T-helper 2 cell treated with Interferon-gamma antibody and Interleukin-4, amounts not matched to agents 5 μg/mL and 100 μg/mL, for 36 hours (primary cell): ENCODE data around the gene LETMD1.

Experiments used
- DNase-seq: peaks from one replicate; pipeline ENCODE4 v3.0.0; 2021; ENCODE audit warnings: low spot score
- H3K27ac Mint-ChIP-seq: one replicate; pipeline ENCODE4 v1.8.0; 2021; ENCODE audit warnings: mild to moderate bottlenecking, mixed read lengths
- H3K27me3 Mint-ChIP-seq: one replicate; pipeline ENCODE4 v1.8.0; 2021; ENCODE audit warnings: low read depth, mixed read lengths
- H3K36me3 Mint-ChIP-seq: one replicate; pipeline ENCODE4 v1.8.0; 2021; ENCODE audit warnings: low read depth, mixed read lengths
- H3K4me1 Mint-ChIP-seq: one replicate; pipeline ENCODE4 v1.8.0; 2021; ENCODE audit warnings: low read depth, mixed read lengths
- H3K4me3 Mint-ChIP-seq: one replicate; pipeline ENCODE4 v1.8.0; 2022; ENCODE audit warnings: mild to moderate bottlenecking, moderate library complexity, mixed read lengths
- H3K9me3 Mint-ChIP-seq: one replicate; pipeline ENCODE4 v1.8.0; 2021; ENCODE audit warnings: mixed read lengths

Gene LETMD1

DNA sequence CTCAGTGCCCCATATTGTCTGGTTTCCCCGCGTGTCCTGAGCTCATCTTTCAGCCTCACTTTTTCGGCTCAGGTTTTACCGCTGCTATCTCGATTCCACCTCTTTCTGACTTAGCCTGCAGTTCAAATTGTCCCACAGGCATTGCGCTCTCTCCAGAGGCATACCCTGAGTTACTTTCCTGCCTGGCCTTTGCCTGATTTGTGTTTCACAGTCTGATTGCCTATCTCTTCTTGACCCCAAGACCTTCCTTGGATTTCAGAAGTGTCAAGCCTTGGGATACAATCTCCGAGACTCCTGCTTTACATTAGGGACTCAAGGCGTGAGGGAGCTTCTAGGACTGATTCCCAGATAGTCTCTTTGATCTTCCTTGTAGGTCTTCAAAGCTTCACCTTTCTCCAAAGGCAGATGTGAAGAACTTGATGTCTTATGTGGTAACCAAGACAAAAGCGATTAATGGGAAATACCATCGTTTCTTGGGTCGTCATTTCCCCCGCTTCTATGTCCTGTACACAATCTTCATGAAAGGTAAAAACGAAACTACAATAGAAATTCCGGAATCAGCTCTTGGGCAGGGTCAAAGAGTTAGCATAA, 629 bp downstream of the LETMD1 start:
- Mint-ChIP-seq H3K4me3 (peak overlapping the region; percentile 94), H3K36me3 (peaks cover 16% of the 10 kb centered on the region), H3K27me3 (no peaks in the 10 kb centered on the region), H3K9me3 (no peaks in the 10 kb centered on the region), H3K4me1 (peaks cover 24% of the 10 kb centered on the region), H3K27ac (peak overlapping the region; percentile 93)
- no peak for DNase-seq

DNA sequence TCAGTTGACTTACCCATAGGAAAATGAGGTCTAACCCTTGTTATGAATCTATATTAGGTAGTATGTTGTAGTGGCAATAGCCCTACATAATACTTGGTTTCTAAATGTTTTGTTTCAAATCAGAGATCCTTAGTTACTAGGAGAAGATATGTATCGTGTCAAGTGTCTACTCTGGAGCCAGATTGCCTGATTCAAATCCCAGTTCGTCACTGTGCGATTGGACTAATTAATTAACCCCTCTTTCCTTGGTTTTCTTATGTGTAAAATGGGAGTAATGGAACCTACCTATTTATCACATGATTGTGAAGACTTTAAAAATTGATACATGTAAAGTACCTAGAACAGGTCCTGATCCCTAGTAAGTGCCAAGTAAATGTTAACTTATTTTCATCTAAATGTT, 1.4 kb downstream of the LETMD1 start:
- Mint-ChIP-seq H3K4me3 (peak overlapping the region; percentile 94), H3K27me3 (no peaks in the 10 kb centered on the region), H3K9me3 (no peaks in the 10 kb centered on the region), H3K36me3 (peaks cover 22% of the 10 kb centered on the region), H3K27ac (peak overlapping the region; percentile 93), H3K4me1 (peaks cover 24% of the 10 kb centered on the region)
- DNase-seq = no peak

DNA sequence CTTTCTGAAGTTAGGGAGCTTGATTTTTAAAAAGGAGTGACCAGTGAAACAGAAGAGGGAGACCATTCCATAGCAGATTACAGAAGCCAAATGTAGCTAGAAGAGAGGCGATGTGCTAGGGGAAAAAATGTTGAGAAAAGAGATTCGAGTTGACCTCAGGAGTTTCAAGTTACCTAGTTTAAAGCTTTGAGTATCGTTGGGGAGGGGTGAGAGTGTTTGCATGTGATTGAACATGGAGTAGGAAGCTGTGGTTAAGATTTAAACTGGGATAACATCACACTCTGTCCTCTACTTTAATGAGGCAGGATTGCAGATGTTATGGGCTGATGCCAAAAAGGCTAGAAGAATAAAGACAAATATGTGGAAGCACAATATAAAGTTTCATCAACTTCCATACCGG, 3.7 kb downstream of the LETMD1 start:
- no peak for DNase-seq
- peaks cover 23% of the 10 kb centered on the region for H3K4me1 Mint-ChIP-seq
- H3K36me3 Mint-ChIP-seq = peaks cover 35% of the 10 kb centered on the region
- H3K27me3 Mint-ChIP-seq = no peaks in the 10 kb centered on the region
- no peaks in the 10 kb centered on the region for H3K9me3 Mint-ChIP-seq
- no peak overlapping the region for H3K27ac Mint-ChIP-seq
- peak overlapping the region; percentile 15 for H3K4me3 Mint-ChIP-seq

DNA sequence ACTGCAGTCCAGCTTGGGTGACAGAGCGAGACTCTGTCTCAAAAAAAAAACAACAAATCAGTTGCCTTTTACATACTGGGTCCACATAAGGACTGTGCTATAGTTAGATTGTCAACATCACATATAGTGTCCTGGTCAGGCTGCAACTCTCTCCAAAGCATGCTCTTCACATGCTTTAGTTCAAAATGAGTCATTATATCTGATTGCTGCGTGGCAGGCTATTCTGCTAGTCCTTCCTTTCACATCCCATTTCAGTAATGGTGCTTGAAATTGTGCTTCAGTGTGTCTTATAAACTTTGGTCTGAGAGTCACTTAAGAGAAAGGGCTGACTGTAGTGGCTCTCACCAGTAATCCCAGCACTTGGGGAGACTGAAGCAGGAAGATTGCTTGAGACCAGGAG, 6.9 kb downstream of the LETMD1 start:
- H3K9me3 Mint-ChIP-seq = no peaks in the 10 kb centered on the region
- peaks cover 53% of the 10 kb centered on the region for H3K36me3 Mint-ChIP-seq
- DNase-seq = no peak
- H3K4me3 Mint-ChIP-seq = no peak overlapping the region
- H3K27me3 Mint-ChIP-seq = no peaks in the 10 kb centered on the region
- H3K4me1 Mint-ChIP-seq = peaks cover 9% of the 10 kb centered on the region
- no peak overlapping the region for H3K27ac Mint-ChIP-seq

DNA sequence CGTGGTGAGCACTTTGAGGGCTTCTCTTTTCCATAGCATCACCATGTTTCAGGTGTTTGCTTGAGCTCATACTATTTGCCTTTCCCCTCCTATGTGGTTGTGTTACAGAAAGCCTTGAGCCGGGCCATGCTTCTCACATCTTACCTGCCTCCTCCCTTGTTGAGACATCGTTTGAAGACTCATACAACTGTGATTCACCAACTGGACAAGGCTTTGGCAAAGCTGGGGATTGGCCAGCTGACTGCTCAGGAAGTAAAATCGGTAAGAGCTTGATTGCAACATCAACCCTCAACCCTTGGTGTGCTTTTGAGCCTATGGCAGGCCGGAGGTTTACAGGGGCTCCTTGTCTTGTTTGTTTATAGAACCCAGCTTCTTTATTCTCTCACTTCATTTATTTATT, 8.1 kb downstream of the LETMD1 start:
- DNase-seq = no peak
- Mint-ChIP-seq H3K4me1 (peaks cover 7% of the 10 kb centered on the region), H3K4me3 (no peak overlapping the region), H3K36me3 (peaks cover 56% of the 10 kb centered on the region), H3K27ac (no peak overlapping the region), H3K27me3 (no peaks in the 10 kb centered on the region), H3K9me3 (no peaks in the 10 kb centered on the region)

DNA sequence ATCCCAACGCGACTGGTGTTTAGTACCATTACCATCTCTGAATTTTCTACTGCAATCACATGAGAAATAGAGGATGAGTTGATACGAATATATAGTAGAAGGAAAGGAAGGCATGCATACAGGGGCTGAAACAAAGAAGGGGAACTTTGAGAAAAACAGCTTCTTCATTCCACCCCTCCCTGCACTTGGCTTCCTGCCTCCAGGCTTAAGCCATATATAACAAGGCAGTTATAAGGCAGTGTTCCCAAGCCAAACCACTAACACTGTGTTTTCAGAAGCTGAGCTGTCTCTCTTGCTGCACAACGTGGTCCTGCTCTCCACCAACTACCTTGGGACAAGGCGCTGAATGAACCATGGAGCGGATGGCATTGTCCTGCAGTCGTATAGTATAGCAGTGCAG, 11.0 kb downstream of the LETMD1 start:
- Mint-ChIP-seq H3K27ac (no peak overlapping the region), H3K9me3 (no peaks in the 10 kb centered on the region), H3K4me1 (no peaks in the 10 kb centered on the region), H3K4me3 (no peak overlapping the region), H3K36me3 (peaks cover 53% of the 10 kb centered on the region), H3K27me3 (no peaks in the 10 kb centered on the region)
- no peak for DNase-seq

DNA sequence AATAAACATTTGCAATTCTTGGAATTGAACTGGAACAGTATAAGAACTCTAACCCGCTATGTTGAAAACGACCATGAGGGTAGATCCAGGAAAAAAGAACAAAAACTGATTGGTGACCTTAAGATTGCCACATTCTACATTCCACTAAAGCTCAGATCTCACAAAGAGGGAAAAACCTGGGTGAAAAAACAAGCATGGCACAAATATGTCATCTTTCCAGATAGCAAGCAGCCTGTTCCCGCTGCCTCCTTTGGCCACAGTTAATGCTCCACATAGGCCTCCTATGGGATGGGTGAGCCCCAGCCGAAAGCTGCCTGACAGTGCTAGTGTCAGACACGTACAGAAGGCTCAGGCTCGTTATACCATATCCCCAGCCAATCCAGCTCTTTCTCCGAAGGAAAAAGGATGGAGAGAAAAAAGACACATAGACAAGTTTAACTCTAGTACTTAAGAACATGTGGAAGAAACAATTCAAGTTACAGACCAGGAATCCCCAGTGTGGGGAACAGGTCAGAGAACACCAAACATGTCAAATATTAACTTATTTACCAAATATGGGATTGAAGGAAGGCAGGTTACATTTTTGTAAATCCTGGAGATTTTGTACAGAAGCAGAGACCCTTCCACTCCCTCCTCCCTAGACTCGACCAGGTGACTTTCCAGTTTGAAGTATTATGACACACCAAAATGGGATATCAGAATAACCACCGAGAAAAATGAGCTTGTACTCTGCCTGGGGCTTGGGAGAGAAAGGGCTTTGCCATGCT, 14.7 kb downstream of the LETMD1 start:
- H3K27me3 Mint-ChIP-seq = no peaks in the 10 kb centered on the region
- peaks cover 47% of the 10 kb centered on the region for H3K36me3 Mint-ChIP-seq
- DNase-seq = no peak
- H3K27ac Mint-ChIP-seq = no peak overlapping the region
- no peak overlapping the region for H3K4me3 Mint-ChIP-seq
- H3K4me1 Mint-ChIP-seq = no peaks in the 10 kb centered on the region
- H3K9me3 Mint-ChIP-seq = no peaks in the 10 kb centered on the region

DNA sequence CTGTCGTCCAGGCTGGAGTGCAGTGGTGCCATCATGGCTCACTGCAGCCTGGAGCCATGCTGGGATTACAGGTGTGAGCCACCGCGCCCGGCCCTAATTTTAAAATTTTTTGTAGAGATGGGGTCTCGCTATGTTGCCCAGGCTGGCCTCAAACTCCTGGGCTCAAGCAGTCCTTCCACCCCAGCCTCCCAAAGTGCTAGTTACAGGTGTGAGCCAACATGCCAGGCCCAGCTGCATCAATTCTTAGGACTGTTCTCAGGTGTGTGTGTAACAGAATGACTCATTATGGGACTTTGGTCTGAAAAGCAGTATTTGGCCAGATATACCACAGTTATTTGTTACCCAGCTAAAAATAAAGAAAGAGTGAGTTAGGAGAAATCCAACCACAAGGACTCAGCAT, 17.4 kb downstream of the LETMD1 start:
- Mint-ChIP-seq H3K27me3 (no peaks in the 10 kb centered on the region), H3K4me1 (no peaks in the 10 kb centered on the region), H3K36me3 (peaks cover 41% of the 10 kb centered on the region), H3K27ac (no peak overlapping the region), H3K4me3 (no peak overlapping the region), H3K9me3 (no peaks in the 10 kb centered on the region)
- no peak for DNase-seq

DNA sequence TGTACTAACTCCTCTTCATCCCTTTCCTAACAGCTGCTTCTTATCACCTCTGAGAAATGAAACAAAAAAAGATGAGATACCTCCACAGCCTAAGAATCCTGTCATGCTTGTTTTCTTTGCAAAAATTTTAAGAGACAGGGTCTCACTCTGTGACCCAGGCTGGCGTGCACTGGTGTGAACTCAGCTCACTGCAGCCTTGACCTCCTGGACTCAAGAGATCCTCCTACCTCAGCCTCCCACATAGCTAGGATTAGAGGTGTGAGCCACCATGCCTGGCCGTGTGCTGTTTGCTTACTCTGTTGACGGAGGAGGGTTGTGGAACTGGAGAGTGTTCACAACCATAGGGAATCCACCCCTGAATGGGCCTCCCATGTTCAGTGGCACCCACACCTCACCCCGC, 19.1 kb downstream of the LETMD1 start:
- Mint-ChIP-seq H3K4me3 (no peak overlapping the region), H3K9me3 (no peaks in the 10 kb centered on the region), H3K27me3 (no peaks in the 10 kb centered on the region), H3K27ac (no peak overlapping the region), H3K4me1 (no peaks in the 10 kb centered on the region), H3K36me3 (peaks cover 39% of the 10 kb centered on the region)
- DNase-seq = no peak

DNA sequence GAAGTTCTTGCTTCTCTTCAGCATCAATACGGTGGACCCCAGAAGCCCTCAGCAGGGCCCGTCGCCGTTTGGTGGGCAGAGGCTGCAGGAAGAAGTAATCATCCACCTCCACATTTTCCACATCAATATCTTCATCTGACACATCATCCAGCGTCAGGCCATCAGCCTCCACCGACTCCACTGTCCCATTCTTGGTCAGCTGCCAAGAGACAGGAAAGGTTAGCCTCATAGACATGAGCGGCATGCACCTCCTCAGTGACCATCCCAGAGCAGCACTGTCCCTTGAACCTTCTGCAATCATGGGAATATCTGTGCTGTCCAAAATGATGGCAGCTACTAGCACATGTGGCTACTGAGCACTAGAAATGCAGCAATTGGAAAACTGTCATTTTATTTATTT, 19.6 kb downstream of the LETMD1 start:
- DNase-seq = no peak
- Mint-ChIP-seq H3K27ac (no peak overlapping the region), H3K4me3 (no peak overlapping the region), H3K4me1 (no peaks in the 10 kb centered on the region), H3K9me3 (no peaks in the 10 kb centered on the region), H3K36me3 (peaks cover 33% of the 10 kb centered on the region), H3K27me3 (no peaks in the 10 kb centered on the region)

DNA sequence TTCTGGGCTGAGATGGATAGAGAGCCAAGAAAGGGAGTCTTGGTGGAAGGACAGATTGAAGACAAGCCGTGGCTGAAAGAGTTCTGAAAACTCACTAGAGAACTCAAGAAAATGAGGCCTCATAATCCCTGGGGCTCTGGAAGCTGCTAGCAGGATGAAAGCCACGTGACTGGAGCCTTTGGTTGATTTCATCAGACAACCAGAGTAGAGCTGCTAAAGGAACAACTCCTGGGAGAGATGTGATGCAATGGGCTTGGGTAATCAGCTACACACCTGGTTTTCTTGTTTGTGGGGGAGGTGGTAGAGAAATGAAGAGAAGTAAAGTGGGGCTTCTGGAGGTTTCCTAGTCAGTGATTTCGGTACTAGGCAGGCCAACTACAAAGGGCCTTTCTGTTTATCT, 21.9 kb downstream of the LETMD1 start:
- no peaks in the 10 kb centered on the region for H3K27me3 Mint-ChIP-seq
- peak overlapping the region; percentile 7 for H3K27ac Mint-ChIP-seq
- H3K4me1 Mint-ChIP-seq = no peaks in the 10 kb centered on the region
- peaks cover 27% of the 10 kb centered on the region for H3K36me3 Mint-ChIP-seq
- DNase-seq = no peak
- no peak overlapping the region for H3K4me3 Mint-ChIP-seq
- no peaks in the 10 kb centered on the region for H3K9me3 Mint-ChIP-seq

DNA sequence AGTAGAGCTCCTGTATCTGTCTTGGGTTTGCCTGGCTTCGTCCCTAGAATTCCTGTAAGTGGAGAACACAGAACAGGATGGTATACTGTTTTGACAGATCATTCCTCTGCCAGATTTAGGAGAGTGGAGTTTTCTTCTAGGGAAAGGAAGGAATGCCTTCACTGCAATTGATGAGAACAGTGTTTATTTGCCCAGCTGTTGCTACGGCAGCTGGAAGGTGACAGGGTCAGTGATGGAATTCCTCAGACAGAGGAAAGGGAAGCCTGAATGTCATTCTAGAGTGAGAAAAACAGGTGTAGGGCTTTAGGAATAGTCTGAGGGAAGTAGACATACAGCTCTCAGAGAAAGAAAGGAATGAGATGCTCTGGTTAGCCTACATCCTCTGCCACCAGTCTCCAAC, 23.5 kb downstream of the LETMD1 start:
- Mint-ChIP-seq H3K27me3 (no peaks in the 10 kb centered on the region), H3K4me3 (no peak overlapping the region), H3K27ac (no peak overlapping the region), H3K36me3 (peaks cover 22% of the 10 kb centered on the region), H3K9me3 (no peaks in the 10 kb centered on the region), H3K4me1 (peaks cover 12% of the 10 kb centered on the region)
- DNase-seq = no peak

DNA sequence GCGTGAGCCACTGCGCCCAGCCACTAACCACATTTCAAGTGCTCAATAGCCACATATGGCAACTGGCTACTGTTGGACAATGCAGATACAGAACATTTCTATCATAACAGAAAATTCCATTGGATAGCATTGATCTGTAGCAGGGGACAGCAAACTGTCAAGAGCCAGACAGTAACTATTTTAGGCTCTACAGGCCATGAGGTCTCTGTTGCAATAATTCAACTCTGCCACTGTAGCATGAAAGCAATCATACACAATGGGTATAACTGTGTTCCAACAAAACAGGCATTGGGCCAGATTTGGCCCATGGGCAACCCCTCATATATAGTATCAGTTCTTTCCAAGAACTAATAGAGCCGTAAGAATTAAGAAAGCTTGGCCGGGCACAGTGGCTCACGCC, 27.3 kb downstream of the LETMD1 start:
- DNase-seq = no peak
- Mint-ChIP-seq H3K36me3 (peaks cover 13% of the 10 kb centered on the region), H3K9me3 (no peaks in the 10 kb centered on the region), H3K27me3 (no peaks in the 10 kb centered on the region), H3K4me1 (peaks cover 29% of the 10 kb centered on the region), H3K27ac (no peak overlapping the region), H3K4me3 (peak overlapping the region; percentile 33)

DNA sequence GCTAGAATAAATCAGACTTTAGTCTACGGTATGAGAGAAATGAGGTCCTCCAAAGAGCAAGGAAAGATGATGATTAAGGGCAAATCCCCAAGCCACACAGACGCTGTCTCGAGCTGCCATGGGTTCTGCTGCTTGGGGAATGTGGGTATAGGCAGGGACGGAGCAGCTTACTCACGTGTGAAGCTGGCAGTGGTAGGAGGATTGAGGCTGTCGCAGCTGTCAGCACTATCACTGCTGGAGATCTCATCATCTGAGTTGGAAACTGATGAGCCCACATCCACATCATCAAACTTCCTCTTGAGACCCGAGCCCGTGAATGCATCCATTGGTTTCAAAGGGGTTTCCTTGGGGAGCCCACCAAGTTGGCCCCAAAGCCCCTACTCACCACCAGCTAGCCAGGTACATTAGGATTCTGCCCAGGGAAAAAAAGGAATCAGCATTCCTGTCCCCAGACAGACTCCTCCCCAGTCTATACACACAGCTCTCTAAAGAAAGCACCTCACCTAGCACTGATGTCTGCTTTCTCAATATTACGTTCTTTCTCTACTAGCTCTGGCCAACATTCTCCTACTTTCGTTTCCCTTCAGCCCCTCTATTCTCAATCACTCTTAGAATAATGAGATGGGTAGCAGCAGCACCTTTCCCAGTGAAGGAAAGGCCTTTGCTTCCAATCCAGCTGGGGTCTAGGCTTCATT, 28.3 kb downstream of the LETMD1 start:
- no peaks in the 10 kb centered on the region for H3K27me3 Mint-ChIP-seq
- H3K27ac Mint-ChIP-seq = peak overlapping the region; percentile 24
- peaks cover 12% of the 10 kb centered on the region for H3K36me3 Mint-ChIP-seq
- peak; percentile 37 for DNase-seq
- no peaks in the 10 kb centered on the region for H3K9me3 Mint-ChIP-seq
- H3K4me3 Mint-ChIP-seq = peak overlapping the region; percentile 30
- H3K4me1 Mint-ChIP-seq = peaks cover 32% of the 10 kb centered on the region
